ENCODE measurements around the gene PDHB. TPM values are rescaled to one million over a fixed set of nuclear protein-coding genes. Genes with fewer than 3 reads are reported as not detected.

The PDHB gene
- total and polyA plus RNA-seq, 2 of the 13 experiments (the other 11 are each of a cell fraction or from before 2014, with no cell fraction given) = 108 to 153 TPM

DNA sequence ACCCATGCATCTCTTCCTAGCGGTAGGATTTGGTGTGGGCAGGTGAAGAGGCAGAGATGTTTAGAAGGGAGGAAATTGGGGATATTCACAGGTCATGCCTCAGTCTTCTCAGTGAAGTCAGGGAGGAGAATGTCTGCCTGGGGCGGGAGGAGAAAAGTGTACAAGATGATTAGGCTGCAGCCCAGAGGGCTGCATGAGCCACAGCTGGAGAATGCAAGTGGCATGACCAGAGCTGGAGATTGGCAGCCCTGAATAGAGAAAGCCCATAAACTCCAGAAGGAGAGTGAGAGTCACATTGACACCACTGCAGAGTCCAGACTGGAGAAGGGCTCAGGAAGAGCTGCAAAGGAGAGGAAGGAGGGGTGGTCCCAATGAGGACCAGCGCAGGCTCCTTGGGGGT, 22.6 kb downstream of the PDHB start:
- intact Hi-C loops (cut with micrococcal nuclease; ENCODE audit: unreplicated experiment) (loop anchor here (5.0 kb wide), 1 partner anchor 104 kb away; the partner anchor contains the start of genes HTD2 and RPP14), in situ Hi-C loops (cut with HindIII; ENCODE audit: extremely low pct_ligation_motif_present, low pct_unique_long_range_greater_than_20kb) (loop anchor here (5.0 to 10.0 kb wide), 2 partner anchors 89 to 226 kb away; no protein-coding TSS in a partner anchor)
- POLR2A ChIA-PET = no interaction called here
- Histone ChIP-seq H2AFZ (ENCODE audit: low read length) (no peak overlapping the region), H3K36me3 (replicated peaks in 1 of 2; ENCODE audit: control insufficient read depth in 1 of 2, insufficient read depth in 2 of 2, low read length in 2 of 2) (peaks cover 1 to 14% of the 10 kb centered on the region in 2 experiments; a peak in 2 of 5 replicates), H3K27ac (ENCODE audit: extremely low read length, insufficient read depth, low read length) (no peak overlapping the region), H3K4me2 (ENCODE audit: low read depth, low read length) (no peak overlapping the region), H4K20me1 (ENCODE audit: insufficient read depth, low read length) (no peaks in the 10 kb centered on the region), H3K79me2 (ENCODE audit: insufficient read depth, low read length) (no peaks in the 10 kb centered on the region), H3K4me1 (ENCODE audit: insufficient read depth, low read length) (no peaks in the 10 kb centered on the region; the same call in 1 of the 2 replicates), H3K9me3 (ENCODE audit: low read length) (no peaks in the 10 kb centered on the region), H3K4me3 (replicated peaks in 1 of 3; ENCODE audit: insufficient read depth in 1 of 3, low read depth in 2 of 3, low read length in 3 of 3) (no peak overlapping the region), H3K27me3 (ENCODE audit: control insufficient read depth in 1 of 2, insufficient read depth in 2 of 2, low read length in 2 of 2) (no peaks in the 10 kb centered on the region), H3K9ac (ENCODE audit: insufficient read depth, low read depth, low read length) (no peak overlapping the region)
- 99% methylated on average over 3 of the region's 3 CpGs for WGBS (ENCODE audit: low lambda C conversion rate)
- ATAC-seq = no peak
- TF ChIP-seq FIP1L1 (IDR thresholded peaks at IDR 0.05; ENCODE audit: borderline replicate concordance, insufficient read depth, low read depth, low read length) = no peak
- TF ChIP-seq PAX8 (CRISPR knock-in tag; IDR thresholded peaks at IDR 0.05; ENCODE audit: borderline replicate concordance) = no peak
- TF ChIP-seq KAT8 (CRISPR knock-in tag; IDR thresholded peaks at IDR 0.05) = no peak
- TF ChIP-seq ZFY (CRISPR knock-in tag; IDR thresholded peaks at IDR 0.05) = no peak
- no peak for TF ChIP-seq POLR2A (IDR thresholded peaks at IDR 0.05; ENCODE audit: insufficient read depth in 1 of 2, low read depth in 2 of 2, low read length in 2 of 2)
- no peak for TF ChIP-seq ISX (CRISPR knock-in tag; conservative IDR thresholded peaks at IDR 0.05)
- TF ChIP-seq, protein P1, sequence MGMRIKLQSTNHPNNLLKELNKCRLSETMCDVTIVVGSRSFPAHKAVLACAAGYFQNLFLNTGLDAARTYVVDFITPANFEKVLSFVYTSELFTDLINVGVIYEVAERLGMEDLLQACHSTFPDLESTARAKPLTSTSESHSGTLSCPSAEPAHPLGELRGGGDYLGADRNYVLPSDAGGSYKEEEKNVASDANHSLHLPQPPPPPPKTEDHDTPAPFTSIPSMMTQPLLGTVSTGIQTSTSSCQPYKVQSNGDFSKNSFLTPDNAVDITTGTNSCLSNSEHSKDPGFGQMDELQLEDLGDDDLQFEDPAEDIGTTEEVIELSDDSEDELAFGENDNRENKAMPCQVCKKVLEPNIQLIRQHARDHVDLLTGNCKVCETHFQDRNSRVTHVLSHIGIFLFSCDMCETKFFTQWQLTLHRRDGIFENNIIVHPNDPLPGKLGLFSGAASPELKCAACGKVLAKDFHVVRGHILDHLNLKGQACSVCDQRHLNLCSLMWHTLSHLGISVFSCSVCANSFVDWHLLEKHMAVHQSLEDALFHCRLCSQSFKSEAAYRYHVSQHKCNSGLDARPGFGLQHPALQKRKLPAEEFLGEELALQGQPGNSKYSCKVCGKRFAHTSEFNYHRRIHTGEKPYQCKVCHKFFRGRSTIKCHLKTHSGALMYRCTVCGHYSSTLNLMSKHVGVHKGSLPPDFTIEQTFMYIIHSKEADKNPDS (CRISPR knock-in tag; IDR thresholded peaks at IDR 0.05) = no peak
- no peak for TF ChIP-seq CENPBD1 (CRISPR knock-in tag; IDR thresholded peaks at IDR 0.05; ENCODE audit: borderline replicate concordance, low read depth)
- no peak for TF ChIP-seq REL (CRISPR knock-in tag; conservative IDR thresholded peaks at IDR 0.05)
- no peak for TF ChIP-seq MZF1 (CRISPR knock-in tag; IDR thresholded peaks at IDR 0.05; ENCODE audit: borderline replicate concordance)
- no peak for TF ChIP-seq TRIM22 (IDR thresholded peaks at IDR 0.05)
- TF ChIP-seq ZNF496 (CRISPR knock-in tag; IDR thresholded peaks at IDR 0.05; ENCODE audit: insufficient replicate concordance) = no peak
- TF ChIP-seq ZMAT3 (CRISPR knock-in tag; conservative IDR thresholded peaks at IDR 0.05) = no peak
- no peak for TF ChIP-seq ARID5B (CRISPR knock-in tag; IDR thresholded peaks at IDR 0.05)
- TF ChIP-seq TBX3 (IDR thresholded peaks at IDR 0.05; ENCODE audit: borderline replicate concordance) = no peak
- no peak for TF ChIP-seq ZBTB20 (CRISPR knock-in tag; IDR thresholded peaks at IDR 0.05; ENCODE audit: borderline replicate concordance, low read depth)
- CTCF ChIA-PET (ENCODE audit: low intra/inter-chr PET ratio, low total read pairs) = no interaction called here
- no TSS peak for BruUV-seq (replicated peaks)
- DNase-seq (ENCODE audit: low spot score) = no peak
- FAIRE-seq = no peak

Measured in HepG2 (cell line).